Tibial nerve (tissue), 4 donors: ENCODE measurements around the gene PTPN5. TPM values are rescaled to one million over a fixed set of nuclear protein-coding genes. Genes with fewer than 3 reads are reported as not detected.

Experiments used
- DNase-seq, 2 donors: peaks; one replicate each; pipeline ENCODE4 v3.0.0-alpha.2; 2019; ENCODE audit warnings: low spot score in 2 of 2
- H3K27ac ChIP-seq, 4 donors: fragments of 200-600 bp; sonication (generic) in 3 of 4; one replicate each; pipeline ENCODE4 v1.5.1; 2017 to 2019; ENCODE audit warnings: mild to moderate bottlenecking in 1 of 4
- H3K27me3 ChIP-seq, 2 donors: fragments of 200-600 bp; sonication (generic) in 1 of 2; one replicate each; pipeline versions ENCODE4 v1.5.1 to v1.6.0; 2017 to 2019
- H3K36me3 ChIP-seq, 3 donors: fragments of 200-600 bp; sonication (generic); one replicate each; pipeline ENCODE4 v1.5.1; 2018 to 2019
- H3K4me1 ChIP-seq, 4 donors: fragments of 200-600 bp; sonication (generic) in 3 of 4; one replicate each; pipeline ENCODE4 v1.5.1; 2017 to 2019
- H3K4me3 ChIP-seq, 4 donors: fragments of 200-600 bp; sonication (generic) in 3 of 4; one replicate each; pipeline ENCODE4 v1.5.1; 2017 to 2019; ENCODE audit warnings: mild to moderate bottlenecking in 1 of 4, moderate library complexity in 1 of 4
- H3K9me3 ChIP-seq, 4 donors: fragments of 200-600 bp; sonication (generic) in 3 of 4; one replicate each; pipeline ENCODE4 v1.5.1; 2017 to 2019
- CTCF ChIP-seq, 5 experiments: fragments of 200-600 bp in 3 of 5; fragments of 450-650 bp in 2 of 5; sonication (generic) in 3 of 5; IDR thresholded peaks; one replicate each; pipeline ENCODE4 v1.5.1; 2016 to 2019; ENCODE audit warnings: antibody characterized with exemption in 5 of 5, mild to moderate bottlenecking in 3 of 5, moderate library complexity in 2 of 5
- EP300 ChIP-seq, 2 donors: sonication (generic); formaldehyde crosslinking; IDR thresholded peaks; one replicate each; pipeline ENCODE4 v1.6.1; 2017; ENCODE audit warnings: antibody characterized with exemption in 2 of 2, mild to moderate bottlenecking in 1 of 2
- POLR2A ChIP-seq, 2 donors: fragments of 450-650 bp; IDR thresholded peaks; one replicate each; pipeline ENCODE4 v1.6.1; 2017; ENCODE audit warnings: antibody characterized with exemption in 2 of 2, mild to moderate bottlenecking in 2 of 2, moderate library complexity in 2 of 2
- WGBS, 2 donors: methylation state at CpG; one replicate each; pipeline ENCODE4 v1.1.5; 2018; 5-methylcytosine and 5-hydroxymethylcytosine counted together
- total RNA-seq, 4 donors: library from RNA; depleted of rRNA; stranded (reverse); fragments of >200 nt; gene quantifications; one replicate each; pipeline ENCODE4 v1.1.0, GENCODE V29; 2016

The PTPN5 gene
- total RNA-seq, 4 donors from 2014 or later = 1.2 to 18.8 (median 15.1) TPM

GRCh38 chr11:18802381-18803257, 11.0 kb upstream of the PTPN5 start:
- TF ChIP-seq EP300 (IDR thresholded peaks at IDR 0.05) (no peak), CTCF (IDR thresholded peaks at IDR 0.05) (peak; percentile 27 to 64 (median 41)), POLR2A (IDR thresholded peaks at IDR 0.05) (no peak)
- H3K27me3 ChIP-seq = no peaks in the 10 kb centered on the region
- no peak overlapping the region for H3K27ac ChIP-seq
- H3K4me1 ChIP-seq = peaks cover 0 to 7% (median 2%) of the 10 kb centered on the region in 4 donors
- peak in 1 of 2 donors; percentile 78 for DNase-seq
- no peaks in the 10 kb centered on the region for H3K9me3 ChIP-seq
- 38 to 41% methylated on average over 13 of the region's 13 CpGs for WGBS, 2 donors
- H3K4me3 ChIP-seq = no peak overlapping the region
- no peaks in the 10 kb centered on the region for H3K36me3 ChIP-seq

GRCh38 chr11:18798799-18799469, 7.3 kb upstream of the PTPN5 start:
- H3K27me3 ChIP-seq = peaks cover 0 to 5% of the 10 kb centered on the region in 2 donors
- H3K36me3 ChIP-seq = no peaks in the 10 kb centered on the region
- H3K4me3 ChIP-seq = no peak overlapping the region
- H3K9me3 ChIP-seq = no peaks in the 10 kb centered on the region
- TF ChIP-seq POLR2A (IDR thresholded peaks at IDR 0.05) (no peak), EP300 (IDR thresholded peaks at IDR 0.05) (no peak), CTCF (IDR thresholded peaks at IDR 0.05) (no peak)
- H3K27ac ChIP-seq = no peak overlapping the region
- 88 to 95% methylated on average over 3 of the region's 3 CpGs for WGBS, 2 donors
- peaks cover 0 to 7% (median 2%) of the 10 kb centered on the region in 4 donors for H3K4me1 ChIP-seq
- DNase-seq = no peak

- no peak overlapping the region for H3K27ac ChIP-seq
- H3K9me3 ChIP-seq = no peaks in the 10 kb centered on the region
- peaks cover 0 to 44% of the 10 kb centered on the region in 2 donors for H3K27me3 ChIP-seq
- H3K36me3 ChIP-seq = no peaks in the 10 kb centered on the region
- H3K4me3 ChIP-seq = no peak overlapping the region
- WGBS, 2 donors = 37 to 38% methylated on average over 7 of the region's 7 CpGs
- TF ChIP-seq EP300 (IDR thresholded peaks at IDR 0.05) (no peak), POLR2A (IDR thresholded peaks at IDR 0.05) (no peak), CTCF (IDR thresholded peaks at IDR 0.05) (no peak)
- H3K4me1 ChIP-seq = peaks cover 0 to 20% (median 4%) of the 10 kb centered on the region in 4 donors
- no peak for DNase-seq
Observed at GRCh38 chr11:18794956-18795355, 3.4 kb upstream of the PTPN5 start.

GRCh38 chr11:18792827-18793226, 1.2 kb upstream of the PTPN5 start:
- 62 to 64% methylated on average over 11 of the region's 11 CpGs for WGBS, 2 donors
- H3K4me3 ChIP-seq = no peak overlapping the region
- no peak for DNase-seq
- no peaks in the 10 kb centered on the region for H3K9me3 ChIP-seq
- H3K27ac ChIP-seq = no peak overlapping the region
- no peaks in the 10 kb centered on the region for H3K36me3 ChIP-seq
- H3K4me1 ChIP-seq = peaks cover 0 to 20% (median 4%) of the 10 kb centered on the region in 4 donors
- TF ChIP-seq EP300 (IDR thresholded peaks at IDR 0.05) (no peak), CTCF (IDR thresholded peaks at IDR 0.05) (no peak)
- H3K27me3 ChIP-seq = peaks cover 0 to 46% of the 10 kb centered on the region in 2 donors
